ENCODE data around the gene JAZF1.

DNA sequence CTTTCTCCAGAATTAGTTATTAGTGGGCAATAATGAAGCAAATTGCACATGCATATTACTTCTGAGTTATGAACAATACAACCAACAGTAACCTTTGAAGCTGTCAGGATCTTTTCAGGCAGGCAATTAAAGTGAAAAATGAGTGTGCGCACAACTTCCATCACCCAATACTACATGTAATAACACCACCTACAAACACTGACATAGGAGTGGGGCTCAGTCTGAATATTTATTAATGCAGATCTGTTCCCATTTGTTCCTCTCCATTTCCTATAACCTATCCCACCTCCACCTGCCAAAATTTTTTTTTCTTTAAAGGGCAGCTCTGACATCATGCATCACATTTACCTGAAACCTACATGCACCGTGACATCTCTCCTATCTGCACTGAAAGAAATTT is 177.2 kb downstream of the JAZF1 start:
- no peak for TF ChIP-seq POLR2A (IDR thresholded peaks at IDR 0.05)
- TF ChIP-seq, protein P1, sequence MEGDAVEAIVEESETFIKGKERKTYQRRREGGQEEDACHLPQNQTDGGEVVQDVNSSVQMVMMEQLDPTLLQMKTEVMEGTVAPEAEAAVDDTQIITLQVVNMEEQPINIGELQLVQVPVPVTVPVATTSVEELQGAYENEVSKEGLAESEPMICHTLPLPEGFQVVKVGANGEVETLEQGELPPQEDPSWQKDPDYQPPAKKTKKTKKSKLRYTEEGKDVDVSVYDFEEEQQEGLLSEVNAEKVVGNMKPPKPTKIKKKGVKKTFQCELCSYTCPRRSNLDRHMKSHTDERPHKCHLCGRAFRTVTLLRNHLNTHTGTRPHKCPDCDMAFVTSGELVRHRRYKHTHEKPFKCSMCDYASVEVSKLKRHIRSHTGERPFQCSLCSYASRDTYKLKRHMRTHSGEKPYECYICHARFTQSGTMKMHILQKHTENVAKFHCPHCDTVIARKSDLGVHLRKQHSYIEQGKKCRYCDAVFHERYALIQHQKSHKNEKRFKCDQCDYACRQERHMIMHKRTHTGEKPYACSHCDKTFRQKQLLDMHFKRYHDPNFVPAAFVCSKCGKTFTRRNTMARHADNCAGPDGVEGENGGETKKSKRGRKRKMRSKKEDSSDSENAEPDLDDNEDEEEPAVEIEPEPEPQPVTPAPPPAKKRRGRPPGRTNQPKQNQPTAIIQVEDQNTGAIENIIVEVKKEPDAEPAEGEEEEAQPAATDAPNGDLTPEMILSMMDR (IDR thresholded peaks at IDR 0.05) = no peak
